Skin of body (tissue), 2 donors: Measurements from ENCODE around the gene WDR45B. TPM values are rescaled to one million over a fixed set of nuclear protein-coding genes. Genes with fewer than 3 reads are reported as not detected.
"Not testable (repeated sequence)": the region's sequence is repeated elsewhere in the genome, so short reads cannot be mapped to it uniquely, and the experiment has no call there.

Source experiments
- DNase-seq: peaks from one replicate; lab custom pipeline; 2025; lab: John Stamatoyannopoulos, UW
- total RNA-seq: library from RNA; depleted of rRNA; stranded (reverse); fragments of >200 nt; gene quantifications from one replicate; pipeline ENCODE4 v1.2.3, GENCODE V29; 2014

Gene WDR45B
- total RNA-seq, 1 donor from 2014 or later: 54.9 TPM

DNA sequence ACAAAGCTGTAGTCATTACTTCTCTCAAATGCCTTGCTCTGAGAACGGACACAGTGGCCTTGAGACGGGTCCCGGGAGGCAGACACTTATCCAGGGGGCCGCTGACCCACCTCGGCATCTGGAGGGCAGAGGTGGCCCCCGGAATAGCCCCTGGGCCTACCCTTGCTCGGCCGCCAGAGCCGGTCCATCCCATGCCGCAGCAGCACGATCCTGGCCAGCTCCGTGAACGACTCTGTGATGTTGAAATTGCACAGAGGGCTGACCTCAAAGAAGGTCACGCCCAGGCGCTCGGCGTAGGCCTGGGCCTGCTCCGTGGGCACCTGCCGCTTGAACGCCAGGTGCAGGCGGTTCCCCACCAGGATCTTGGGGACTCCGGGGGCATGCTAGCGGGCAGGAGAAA is 10.1 kb upstream of the WDR45B start:
- DNase-seq: no peak

DNA sequence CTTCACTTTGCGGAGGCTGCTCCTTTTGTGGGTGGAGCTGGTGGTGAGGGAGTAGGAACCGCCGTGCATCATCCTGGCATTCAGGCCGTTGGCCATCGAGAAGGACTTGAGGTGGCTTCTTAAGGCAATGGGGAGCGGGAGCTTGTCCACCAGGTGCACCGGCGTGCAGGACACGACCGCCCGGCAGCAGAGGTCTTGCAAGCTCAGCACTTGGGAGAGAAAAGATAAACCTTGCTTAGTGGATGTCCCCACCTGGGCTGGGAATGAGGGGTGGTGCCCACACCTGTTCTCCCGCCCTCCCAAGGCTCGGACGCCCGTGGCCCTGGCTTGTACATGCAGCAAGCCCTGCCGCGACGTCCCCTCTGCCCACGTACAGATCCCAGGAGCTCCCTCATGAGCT is 9.7 kb upstream of the WDR45B start:
- DNase-seq: no peak

DNA sequence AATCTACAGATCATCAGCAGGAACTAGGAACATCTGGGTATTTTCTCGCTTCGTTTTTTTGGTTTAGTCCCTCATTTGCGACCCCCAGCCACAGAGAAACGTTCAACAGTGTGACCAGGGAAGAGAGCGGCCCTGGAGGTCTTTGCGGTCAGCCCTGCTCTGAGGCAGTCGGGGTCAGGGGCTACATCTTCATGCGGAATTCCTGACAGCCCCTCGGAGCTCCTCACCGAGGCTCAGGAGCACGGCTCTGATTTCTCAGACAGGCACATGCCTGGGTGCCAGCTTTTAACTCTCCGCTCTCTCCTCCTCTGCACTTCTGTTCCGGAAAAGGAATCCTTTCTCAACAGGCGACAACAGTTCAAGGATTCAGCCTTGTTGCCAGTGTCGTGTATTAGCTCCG is 8.0 kb upstream of the WDR45B start:
- DNase-seq: no peak

DNA sequence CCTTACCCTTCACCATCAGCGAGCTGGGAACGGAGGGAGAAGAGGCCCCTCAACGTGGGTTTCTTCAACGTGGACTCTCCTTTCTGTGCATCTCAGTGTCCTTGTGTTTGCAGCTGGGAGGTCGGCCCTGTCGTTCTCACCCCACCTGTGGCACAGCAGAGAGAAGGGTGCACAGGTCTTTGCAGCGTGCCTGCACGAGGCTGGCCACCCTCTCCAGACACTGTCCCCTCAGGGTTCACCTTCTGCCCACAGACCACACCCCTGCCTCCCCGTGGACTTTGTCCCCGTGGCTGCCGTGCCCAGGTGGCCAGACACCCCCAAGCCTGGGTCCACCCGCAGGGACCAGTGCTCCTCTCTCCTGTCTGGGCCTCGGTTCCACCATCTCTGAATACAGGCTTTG is 7.3 kb upstream of the WDR45B start:
- no peak for DNase-seq

DNA sequence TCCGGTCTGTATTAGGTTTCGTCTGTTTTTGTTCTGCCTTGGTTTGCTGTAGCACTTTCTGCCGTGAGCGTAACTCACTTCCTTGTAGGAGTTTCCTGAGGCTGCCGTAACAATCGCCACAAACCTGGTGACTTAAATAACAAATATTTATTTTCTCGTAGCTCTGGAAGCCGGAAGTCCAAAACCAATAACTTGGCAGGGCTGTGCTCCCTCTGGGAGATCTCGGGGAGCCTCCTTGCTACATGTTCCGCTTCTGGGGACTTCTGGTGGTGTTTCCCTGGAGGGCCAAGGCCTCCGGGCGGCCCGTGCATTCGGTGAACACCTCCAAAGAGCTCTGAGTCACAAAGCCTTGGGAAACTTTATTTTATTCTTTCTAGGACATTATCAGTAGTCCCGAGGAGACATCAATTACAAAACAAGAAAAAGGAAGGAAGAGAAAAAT is 6.8 kb upstream of the WDR45B start:
- DNase-seq: no peak

DNA sequence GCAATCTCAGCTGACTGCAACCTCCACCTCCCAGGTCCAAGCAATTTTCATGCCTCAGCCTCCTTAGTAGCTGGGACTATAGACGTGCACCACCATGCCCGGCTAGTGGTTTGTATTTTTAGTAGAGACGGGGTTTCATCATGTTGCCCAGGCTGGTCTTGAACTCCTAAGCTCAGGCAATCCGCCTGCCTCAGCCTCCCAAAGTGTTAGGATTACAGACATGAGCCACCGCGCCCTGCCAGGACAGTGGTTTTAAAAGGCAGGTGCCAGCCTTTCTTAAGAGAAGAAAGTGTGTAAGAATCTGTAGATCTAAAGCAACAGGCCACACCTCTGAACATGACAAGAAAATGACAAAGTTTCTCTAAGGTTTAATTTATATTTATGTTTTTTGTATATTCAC is 6.4 kb upstream of the WDR45B start:
- DNase-seq: not testable (repeated sequence)

DNA sequence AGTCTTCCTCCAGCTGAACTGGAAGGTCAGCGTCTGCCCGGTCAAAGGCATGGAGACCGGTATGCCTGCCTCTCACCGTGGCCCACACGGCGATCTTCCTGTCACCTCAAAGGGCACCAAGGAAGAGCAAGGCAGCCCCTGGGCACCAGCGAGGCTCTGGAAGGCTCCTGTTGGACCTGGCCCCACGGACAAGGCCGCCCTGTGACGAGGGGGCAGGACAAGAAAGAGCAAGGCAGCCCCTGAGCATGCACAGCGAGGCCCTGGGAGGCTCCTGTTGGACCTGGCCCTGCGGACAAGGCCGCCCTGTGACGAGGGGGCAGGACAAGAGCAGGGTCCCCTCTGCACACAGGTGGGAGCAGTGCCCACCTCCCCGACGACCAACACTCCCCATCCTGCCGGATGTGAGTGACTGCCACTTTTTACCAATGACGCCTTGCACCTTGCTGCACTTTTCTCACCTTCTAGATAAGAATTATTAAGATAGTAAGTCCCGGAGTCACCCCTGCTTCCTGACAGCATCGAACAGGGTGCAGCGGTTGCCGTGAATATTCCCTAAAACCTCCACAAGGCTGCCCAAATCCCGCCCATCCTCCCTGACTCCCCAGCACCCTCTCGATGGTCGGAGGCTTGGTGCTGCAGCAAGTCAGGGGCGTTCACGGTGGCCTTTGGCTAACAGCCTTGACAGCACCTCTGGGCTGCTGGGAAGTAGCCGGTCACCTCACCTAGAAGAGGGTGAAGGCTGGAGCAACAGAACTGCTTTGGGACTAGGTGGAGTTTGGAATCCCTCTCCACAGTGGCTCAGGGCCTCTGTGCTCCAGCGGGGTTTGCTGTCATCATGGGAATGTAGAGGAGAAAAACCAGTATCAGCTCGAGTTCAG is 5.6 kb upstream of the WDR45B start:
- no peak for DNase-seq

DNA sequence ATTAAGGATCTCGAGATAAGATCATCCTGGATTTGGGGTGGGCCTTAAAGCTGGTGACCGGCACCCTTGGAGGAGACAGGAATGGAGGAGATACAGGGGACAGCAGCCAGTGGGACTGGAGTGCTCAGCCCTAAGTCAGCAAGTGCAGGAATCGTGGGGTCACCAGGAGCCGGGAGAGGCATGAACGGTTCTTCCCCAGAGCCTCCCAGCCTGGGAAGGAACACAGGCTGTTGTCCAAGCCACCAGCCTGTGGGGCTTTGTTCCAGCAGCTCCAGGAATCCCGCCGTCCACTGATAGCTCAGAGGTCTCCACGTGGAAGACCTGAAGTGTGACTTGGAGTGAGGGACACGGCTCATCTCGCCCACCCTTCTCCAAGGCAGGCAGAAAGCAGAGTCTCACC is 2.5 kb upstream of the WDR45B start:
- no peak for DNase-seq

DNA sequence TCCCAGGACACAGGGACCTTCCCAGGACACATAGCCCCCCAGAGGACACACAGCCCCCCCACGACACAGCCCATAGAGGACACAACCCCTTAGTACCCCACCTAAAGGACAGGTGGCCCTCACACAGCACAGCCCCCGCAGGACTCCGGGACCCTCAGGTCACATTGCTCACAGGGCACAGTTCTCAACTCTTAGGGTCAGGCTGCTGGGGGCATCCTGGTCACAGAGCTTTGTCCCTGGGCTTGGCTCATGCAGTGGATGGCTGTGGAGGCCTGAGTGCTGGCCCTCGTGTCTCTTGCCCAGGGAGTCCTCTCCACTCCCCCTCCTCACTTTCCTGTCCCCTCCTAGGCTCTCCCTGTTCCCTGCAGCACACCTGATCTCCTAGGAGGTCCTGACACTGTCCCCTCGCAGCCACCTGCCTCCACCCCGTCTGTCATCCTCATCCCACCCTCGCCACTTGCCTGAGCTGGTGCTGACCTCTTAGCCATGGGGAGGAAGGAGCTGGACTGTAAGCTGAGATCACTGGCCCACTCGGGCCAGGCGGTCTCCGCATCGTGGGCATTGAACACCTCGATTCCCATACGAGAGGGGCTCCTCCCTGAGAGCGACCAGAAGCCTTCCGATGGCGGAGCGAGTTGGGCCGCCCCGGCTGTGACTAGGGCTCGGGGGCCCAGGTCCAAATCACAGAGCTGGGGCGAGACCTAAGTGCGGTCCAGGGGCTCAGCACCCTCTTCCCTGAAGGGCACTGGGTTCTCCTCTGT is 1.4 kb upstream of the WDR45B start:
- no peak for DNase-seq

DNA sequence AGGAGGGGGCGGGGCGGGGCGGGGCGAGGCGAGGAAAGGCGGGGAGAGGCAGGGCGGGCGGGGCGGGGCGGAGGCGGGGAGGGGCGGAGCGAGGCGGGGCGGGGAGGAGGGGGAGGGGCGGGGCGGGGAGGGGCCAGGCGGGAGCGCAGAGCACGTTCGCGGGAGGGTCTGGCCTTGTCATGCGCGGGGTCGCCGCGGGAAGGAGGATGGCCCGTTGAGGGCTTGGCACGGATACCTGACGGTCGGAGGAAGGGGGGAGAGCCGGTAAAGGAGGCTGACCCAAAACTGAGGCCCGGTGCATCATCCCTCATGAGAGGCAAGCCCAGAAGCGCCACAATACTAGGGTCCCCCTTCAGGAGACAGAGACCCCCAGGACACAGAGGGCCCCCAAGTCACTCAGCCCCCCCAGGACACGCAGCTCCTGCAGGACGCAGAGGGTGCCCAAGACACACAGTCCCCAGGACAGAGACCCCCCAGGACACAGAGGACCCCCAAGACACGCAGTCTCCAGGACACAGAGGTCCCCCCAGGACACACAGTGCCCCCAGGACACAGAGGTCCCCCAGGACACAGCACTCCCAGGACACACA is 593 bp upstream of the WDR45B start:
- no peak for DNase-seq

DNA sequence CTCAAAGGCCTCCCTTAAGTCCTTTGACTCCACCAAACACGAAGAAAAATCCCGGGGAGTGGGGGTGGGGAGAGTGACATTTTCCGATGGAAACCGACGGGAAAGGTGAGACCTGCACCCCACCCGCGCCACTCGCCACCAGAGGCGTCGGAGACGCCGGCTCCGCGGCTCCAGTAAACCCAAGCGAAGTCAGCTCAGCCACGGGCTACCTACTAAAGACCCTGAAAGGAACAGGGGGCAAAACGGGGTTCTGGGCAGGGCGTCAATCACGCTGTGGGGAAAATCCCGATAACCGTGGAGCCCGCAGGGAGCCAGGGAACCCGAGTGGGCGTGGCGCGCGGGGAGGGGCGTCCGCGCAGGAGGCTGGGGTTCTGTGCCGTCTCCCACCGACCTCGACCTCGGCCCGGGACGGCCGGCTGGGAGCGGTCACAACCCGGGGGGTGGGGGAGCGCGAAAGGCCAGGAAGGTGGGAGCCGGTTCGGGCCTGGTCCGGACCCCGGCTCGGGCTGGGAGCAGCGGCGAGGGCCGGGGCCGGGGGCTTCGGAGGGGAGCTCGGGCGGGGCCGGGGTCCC is 565 bp downstream of the WDR45B start:
- no peak for DNase-seq

DNA sequence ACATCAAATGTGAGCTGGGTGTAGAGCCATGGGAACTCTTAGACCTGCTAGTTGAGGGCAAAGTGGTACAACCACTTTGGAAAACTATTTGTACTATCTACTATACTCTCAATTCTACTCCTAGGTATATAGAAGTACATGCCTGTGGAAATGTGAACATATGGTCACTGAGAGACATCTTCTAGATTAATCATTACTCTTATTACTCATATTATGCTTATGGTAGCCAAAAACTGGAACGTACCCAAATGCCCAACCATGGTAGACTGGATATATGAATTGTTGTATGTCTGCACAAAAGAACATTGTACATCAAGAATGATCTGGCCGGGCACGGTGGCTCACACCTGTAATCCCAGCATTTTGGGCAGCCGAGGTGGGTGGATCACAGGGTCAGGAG is 2.7 kb downstream of the WDR45B start:
- no peak for DNase-seq

DNA sequence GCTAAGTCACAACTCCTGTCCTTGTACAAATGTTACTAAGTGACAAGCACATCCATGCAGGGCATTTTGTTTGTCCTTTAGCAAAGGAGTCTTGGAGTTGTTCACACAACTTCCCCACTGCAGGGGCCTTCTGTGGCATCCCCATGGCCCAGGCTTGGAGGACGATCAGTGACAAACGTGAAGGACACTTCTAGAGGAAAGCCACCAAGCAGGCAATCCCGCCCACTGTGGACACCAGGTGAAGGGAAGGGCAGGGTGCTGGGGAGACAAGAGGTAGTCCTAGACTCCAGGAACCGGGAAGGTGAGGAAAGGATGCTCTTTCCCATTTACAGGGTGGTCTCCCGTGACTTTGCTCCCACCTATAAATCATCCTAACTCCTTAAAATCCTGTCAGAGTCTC is 4.1 kb downstream of the WDR45B start:
- no peak for DNase-seq

DNA sequence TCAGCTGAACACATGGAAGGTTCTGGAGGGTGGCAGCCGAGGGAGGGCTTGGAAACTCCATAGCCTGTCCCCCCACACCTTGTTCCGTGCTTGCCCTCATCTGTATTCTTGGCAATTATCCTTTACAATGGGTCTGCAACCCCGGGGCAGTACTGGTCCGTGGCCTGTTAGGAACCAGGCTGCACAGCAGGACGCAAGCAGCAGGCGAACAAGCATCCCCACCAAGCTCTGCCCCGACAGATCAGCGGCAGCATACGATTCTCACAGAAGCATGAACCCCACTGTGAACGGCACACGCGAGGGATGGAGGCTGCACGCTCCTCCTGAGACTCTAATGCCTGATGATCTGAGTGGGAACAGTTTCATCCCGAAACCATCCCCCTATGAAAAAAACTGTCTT is 6.2 kb downstream of the WDR45B start:
- no peak for DNase-seq

DNA sequence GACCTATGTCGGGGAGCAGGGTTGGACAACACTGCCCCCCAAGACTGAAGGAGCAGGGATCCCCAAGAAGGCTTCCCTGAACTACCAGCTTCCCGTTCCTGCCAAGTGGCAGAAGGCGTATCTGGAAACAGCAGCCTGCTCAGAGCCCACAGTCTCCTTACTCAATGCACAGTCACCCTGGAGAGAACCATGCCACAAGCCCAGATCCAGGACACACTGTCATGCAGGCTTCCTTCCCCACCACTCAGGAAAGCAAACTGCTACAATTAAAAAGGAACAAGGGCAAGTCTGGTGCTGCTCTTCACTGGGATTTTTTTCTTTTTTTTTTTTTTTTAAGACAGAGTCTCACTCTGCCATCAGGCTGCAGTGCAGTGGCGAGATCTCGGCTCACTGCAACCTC is 8.2 kb downstream of the WDR45B start:
- no peak for DNase-seq

DNA sequence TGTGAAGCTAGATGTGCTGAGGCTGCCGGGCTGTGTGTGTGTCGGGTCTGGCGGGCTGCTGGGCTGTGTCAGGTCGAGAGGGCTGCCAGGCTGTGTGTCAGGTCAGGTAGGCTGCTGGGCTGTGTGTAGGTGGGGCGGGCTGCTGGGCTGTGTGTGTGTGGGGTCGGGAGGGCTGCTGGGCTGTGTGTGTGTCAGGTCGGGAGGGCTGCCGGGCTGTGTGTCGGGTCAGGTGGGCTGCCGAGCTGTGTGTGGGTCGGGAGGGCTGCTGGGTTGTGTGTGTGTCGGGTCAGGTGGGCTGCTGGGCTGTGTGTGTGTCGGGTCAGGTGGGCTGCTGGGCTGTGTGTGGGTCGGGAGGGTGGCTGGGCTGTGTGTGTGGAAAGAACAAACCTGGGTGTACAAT is 8.6 kb downstream of the WDR45B start:
- no peak for DNase-seq

DNA sequence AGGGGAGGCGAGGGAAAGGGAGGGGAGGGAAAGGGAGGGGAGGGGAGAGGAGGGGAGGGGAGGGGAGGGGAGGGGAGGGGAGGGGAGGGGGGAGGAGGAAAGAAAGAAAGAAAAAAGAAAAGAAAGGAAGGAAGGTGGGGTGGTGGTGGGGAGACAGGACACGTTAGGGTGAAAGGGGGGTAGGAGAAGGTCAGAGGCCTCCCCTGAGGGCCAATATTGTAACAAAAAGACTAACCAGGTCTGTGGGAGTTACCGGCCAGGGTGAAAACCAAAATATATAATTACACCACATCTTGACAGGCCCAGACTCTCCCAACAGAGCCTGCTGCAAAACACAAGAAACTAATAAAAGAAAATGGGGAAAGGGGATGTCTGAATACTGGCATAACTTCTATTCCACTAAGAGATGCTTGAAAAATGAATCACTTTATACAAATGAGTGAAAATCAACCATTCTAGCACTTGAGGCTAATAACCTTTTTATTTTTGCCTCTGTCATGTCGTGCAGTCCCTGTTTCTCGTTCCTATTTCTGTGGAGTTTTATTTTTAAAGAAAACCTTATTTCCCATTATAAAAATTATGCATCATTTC is 10.0 kb downstream of the WDR45B start:
- no peak for DNase-seq

DNA sequence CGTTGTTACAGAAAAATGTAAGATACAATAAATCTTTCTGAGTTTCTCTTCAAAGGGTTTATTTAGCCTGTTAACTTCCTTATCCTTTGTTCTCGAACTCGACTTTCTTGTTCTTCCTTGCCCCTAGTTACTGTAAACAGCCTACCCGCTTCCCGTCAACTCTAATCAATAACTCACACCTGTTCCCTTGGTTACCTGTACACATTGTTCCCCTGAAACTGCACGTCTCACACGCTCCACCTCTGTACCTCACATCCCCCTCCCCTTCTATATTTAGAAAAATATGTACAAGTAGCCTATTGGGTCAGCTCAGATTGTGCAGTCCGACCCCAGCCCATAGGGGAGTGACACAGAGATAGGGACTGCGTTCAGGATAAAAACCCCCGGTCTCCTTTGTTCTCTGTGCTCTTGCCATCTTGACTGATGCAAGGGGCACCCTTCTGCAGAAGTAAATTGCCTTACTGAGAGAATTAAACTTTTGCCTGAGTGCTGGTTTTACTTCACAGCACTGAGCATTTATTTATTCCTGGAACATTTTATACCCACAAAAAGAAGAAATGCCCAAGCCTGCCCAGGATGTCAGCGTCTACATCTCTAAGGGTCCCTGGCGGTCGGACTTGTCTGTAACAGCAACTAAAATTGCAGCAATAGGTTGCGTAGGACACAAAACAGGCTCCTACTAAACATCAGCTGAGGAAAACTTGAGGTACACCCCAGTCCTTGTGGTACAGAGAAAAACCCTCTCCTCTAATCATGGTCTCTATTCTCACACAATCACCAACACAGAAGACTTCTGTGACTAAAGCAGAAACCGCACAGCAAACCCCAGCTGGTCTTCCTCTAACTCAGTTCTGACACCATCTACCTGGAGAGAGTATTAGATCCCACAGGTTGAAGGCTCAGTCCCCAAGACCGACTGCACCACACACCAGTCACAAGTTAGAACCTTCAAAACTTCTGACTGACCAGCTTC is 11.3 kb downstream of the WDR45B start:
- no peak for DNase-seq

DNA sequence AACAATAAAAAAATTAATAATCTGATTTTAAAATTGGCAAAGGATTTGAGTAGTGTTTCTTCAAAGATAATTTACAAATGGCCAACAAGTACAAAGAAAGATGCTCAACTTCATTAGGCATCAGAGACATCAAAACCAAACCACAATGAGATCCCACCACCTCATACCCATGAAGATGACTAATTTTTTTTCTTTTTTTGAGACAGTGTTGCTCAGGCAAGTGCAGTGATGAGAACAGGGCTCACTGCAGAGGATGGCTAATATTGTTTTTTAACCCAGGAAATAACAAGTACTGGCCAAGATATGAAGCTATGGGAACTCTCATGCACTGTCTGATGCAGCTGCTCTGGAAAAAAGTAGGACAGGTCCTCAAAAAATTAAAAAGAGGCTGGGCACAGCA is 14.9 kb downstream of the WDR45B start:
- DNase-seq: no peak

DNA sequence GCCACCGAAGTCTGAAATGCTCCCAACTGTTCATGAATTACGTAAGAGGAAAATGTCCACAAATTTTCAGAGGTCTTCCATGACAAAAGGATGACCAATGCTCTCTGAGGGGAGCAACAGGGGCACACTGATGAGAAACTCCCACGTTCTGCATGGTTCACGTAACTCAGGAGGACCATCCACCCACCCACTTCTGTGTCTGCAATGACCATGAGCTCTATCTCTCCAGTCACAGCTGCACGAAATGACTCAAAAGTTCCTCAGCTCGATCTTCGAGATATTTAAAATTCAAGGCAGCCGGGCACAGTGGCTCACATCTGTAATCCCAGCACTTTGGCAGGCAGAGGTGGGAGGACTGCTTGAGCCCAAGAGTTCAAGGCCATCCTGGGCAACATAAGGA is 15.8 kb downstream of the WDR45B start:
- DNase-seq: no peak

DNA sequence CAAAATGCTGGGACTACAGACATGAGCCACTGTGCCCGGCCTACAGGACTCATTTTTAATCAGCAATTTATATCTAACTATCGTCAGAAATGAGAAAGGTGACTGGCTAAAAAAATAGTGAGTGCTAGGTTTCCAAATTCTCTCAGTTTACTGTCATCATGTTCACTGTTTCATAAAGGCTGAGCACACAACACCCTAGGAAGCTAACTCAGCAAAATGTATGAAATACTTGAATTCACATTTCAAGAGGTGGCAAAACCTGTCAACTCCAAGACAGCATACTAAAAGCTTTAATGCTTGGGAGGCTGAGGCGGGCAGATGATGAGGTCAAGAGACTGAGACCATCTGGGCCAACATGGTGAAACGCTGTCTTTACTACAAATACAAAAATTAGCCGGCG is 16.7 kb downstream of the WDR45B start:
- no peak for DNase-seq
